ENCODE measurements around the gene SLC24A3.

- TF ChIP-seq, protein P1, sequence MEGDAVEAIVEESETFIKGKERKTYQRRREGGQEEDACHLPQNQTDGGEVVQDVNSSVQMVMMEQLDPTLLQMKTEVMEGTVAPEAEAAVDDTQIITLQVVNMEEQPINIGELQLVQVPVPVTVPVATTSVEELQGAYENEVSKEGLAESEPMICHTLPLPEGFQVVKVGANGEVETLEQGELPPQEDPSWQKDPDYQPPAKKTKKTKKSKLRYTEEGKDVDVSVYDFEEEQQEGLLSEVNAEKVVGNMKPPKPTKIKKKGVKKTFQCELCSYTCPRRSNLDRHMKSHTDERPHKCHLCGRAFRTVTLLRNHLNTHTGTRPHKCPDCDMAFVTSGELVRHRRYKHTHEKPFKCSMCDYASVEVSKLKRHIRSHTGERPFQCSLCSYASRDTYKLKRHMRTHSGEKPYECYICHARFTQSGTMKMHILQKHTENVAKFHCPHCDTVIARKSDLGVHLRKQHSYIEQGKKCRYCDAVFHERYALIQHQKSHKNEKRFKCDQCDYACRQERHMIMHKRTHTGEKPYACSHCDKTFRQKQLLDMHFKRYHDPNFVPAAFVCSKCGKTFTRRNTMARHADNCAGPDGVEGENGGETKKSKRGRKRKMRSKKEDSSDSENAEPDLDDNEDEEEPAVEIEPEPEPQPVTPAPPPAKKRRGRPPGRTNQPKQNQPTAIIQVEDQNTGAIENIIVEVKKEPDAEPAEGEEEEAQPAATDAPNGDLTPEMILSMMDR (IDR thresholded peaks at IDR 0.05; ENCODE audit: low read depth, low read length): no peak
- TF ChIP-seq EZH2phosphoT487 (IDR thresholded peaks at IDR 0.05; ENCODE audit: low read depth): no peak
These were observed 122.9 kb downstream of the SLC24A3 start for GRCh38 chr20:19335341-19335740.
